ENCODE data around the gene GNB1L. TPM values are rescaled to one million over a fixed set of nuclear protein-coding genes. Genes with fewer than 3 reads are reported as not detected.

Gene GNB1L
- polyA plus RNA-seq, 1 donor: 4.4 TPM

DNA sequence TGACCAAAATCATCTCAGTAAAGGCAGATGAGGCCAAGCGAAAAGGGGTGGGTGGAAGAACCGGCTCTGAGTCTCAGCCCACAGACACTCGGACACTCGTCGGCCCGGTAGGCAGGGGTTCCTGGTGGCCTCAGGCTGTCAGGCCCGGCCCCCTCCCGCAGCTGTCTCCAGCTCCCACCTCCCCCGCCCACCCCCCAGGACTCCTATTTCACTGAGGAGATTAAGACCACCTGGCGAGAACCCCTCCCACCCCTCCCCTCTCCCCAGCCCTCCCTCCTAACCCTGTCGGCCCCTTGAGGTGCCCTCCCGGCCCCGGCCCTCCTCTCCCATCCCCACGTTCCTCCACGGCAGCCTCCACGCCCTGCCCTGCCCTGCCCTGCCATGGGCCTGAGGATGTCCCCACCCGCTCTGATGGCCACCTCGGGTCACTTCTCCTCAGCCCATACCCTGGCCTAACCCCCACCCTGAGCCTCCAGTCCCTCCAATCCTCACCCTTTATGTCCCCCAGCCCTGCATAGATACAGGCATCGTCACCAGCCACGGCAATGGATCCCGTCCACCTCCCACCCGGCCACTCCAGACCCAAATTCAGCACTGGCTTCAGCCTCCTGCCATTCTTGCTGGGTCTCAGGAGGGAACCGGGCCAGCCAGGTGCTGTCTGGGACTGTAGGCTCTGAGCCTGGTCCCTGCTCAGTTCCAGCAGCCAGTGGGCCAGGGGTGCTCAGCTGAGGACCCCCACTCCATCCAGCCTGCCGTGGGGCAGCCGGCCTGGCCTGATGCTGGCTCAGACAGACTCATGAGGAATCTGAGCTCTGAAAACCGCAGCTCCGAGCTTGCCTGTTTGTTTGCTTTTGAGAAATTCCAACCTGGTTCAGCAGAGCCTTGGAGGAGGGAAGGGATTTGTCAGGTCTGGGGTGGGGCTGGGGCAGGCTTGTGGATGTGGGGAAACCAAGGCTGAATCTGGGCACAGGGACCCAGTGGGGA is 103.9 kb downstream of the GNB1L start:
- no peak for DNase-seq
- H3K27me3 ChIP-seq (ENCODE audit: control insufficient read depth, insufficient read depth, low read length): peaks cover 71% of the 10 kb centered on the region
- no peak overlapping the region for H3K27ac ChIP-seq (ENCODE audit: low read length)
- no peaks in the 10 kb centered on the region for H3K36me3 ChIP-seq (ENCODE audit: control insufficient read depth, insufficient read depth, low read length)
- no peaks in the 10 kb centered on the region for H3K4me1 ChIP-seq (ENCODE audit: control insufficient read depth, insufficient read depth, low read length)
- no peaks in the 10 kb centered on the region for H3K9me3 ChIP-seq (ENCODE audit: control insufficient read depth, low read depth, low read length)
- no CpG with 5 or more reads among the region's 27 CpGs for WGBS (ENCODE audit: insufficient coverage, low lambda C conversion rate)
- H3K4me3 ChIP-seq (ENCODE audit: low read length): no peak overlapping the region

DNA sequence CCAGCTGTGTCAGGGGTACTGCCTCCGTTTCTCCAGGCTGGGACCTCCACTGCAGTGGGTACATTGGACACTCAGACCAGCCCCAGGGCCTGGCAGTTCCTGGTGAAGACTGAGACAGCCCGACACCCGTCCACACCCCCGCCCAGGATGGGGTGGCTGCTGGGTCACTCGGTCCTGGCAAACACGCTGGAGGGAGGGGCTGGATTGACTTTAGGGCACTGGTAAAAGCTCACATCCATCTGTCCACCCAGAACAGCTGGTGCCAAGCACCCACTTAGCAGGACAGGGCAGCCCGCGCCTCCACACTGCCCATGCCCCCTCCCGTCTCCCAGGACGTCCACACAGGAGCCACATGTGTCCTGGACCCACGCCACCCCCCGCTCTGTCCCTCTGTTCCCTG is 104.8 kb downstream of the GNB1L start:
- peaks cover 61% of the 10 kb centered on the region for H3K27me3 ChIP-seq (ENCODE audit: control insufficient read depth, insufficient read depth, low read length)
- H3K4me1 ChIP-seq (ENCODE audit: control insufficient read depth, insufficient read depth, low read length): no peaks in the 10 kb centered on the region
- H3K4me3 ChIP-seq (ENCODE audit: low read length): no peak overlapping the region
- DNase-seq: no peak
- H3K9me3 ChIP-seq (ENCODE audit: control insufficient read depth, low read depth, low read length): no peaks in the 10 kb centered on the region
- H3K27ac ChIP-seq (ENCODE audit: low read length): no peak overlapping the region
- H3K36me3 ChIP-seq (ENCODE audit: control insufficient read depth, insufficient read depth, low read length): no peaks in the 10 kb centered on the region
- WGBS (ENCODE audit: insufficient coverage, low lambda C conversion rate): no CpG with 5 or more reads among the region's 12 CpGs

DNA sequence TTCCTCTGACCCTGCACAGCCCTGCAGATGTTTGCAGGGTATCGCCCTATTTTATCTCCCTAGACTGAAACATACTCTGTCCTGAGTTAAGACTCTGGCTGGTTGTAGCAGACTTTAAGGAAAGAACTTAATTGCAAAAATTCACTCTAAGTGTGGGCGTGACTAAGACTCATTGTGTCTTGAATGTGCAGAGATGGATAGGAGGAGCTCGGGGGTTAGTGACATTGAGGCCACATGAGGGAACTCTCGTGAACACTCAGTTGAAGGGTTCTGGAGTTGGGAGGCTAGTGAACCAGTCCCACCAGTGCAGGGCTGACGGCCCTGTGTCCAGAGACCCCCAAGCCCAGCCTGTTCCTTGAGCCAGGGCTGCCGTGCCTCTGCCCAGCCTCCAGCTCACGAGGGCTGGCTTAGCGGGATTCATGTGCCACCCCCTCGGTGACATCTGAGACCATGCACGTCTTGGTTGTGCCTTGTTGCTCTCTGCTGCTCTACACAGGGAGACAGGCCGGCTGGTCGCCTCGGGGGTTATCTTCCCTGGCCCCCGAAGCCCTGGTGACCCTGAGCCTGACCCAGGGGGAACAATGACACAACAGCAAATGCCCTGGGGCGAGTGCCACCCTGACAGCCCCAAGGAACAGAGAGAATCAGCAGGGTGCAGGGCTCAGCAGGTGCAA is 105.5 kb downstream of the GNB1L start:
- no CpG with 5 or more reads among the region's 15 CpGs for WGBS (ENCODE audit: insufficient coverage, low lambda C conversion rate)
- H3K36me3 ChIP-seq (ENCODE audit: control insufficient read depth, insufficient read depth, low read length): no peaks in the 10 kb centered on the region
- no peak for DNase-seq
- no peak overlapping the region for H3K4me3 ChIP-seq (ENCODE audit: low read length)
- peaks cover 54% of the 10 kb centered on the region for H3K27me3 ChIP-seq (ENCODE audit: control insufficient read depth, insufficient read depth, low read length)
- H3K4me1 ChIP-seq (ENCODE audit: control insufficient read depth, insufficient read depth, low read length): no peaks in the 10 kb centered on the region
- H3K9me3 ChIP-seq (ENCODE audit: control insufficient read depth, low read depth, low read length): no peaks in the 10 kb centered on the region
- H3K27ac ChIP-seq (ENCODE audit: low read length): no peak overlapping the region

DNA sequence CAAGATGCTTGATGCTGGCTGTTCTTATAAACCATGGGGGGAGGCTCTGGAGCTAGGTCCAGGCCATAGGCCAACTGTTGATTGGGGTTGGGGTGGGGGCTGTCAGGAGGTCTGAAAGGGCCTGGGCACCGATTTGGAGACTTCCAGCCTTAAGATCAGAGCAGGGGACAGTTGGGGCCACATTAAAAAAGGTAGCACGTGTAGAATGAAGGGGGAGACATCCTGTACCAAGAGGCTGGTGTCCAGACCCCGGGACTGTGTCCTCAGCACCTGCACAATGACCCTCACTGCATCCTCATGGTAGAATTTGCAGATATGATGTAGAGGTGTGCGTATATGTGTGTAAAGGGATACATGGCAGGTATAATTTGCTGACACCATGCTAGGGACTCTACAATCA is 106.5 kb downstream of the GNB1L start:
- WGBS (ENCODE audit: insufficient coverage, low lambda C conversion rate): no CpG with 5 or more reads among the region's 4 CpGs
- no peaks in the 10 kb centered on the region for H3K36me3 ChIP-seq (ENCODE audit: control insufficient read depth, insufficient read depth, low read length)
- peaks cover 44% of the 10 kb centered on the region for H3K27me3 ChIP-seq (ENCODE audit: control insufficient read depth, insufficient read depth, low read length)

DNA sequence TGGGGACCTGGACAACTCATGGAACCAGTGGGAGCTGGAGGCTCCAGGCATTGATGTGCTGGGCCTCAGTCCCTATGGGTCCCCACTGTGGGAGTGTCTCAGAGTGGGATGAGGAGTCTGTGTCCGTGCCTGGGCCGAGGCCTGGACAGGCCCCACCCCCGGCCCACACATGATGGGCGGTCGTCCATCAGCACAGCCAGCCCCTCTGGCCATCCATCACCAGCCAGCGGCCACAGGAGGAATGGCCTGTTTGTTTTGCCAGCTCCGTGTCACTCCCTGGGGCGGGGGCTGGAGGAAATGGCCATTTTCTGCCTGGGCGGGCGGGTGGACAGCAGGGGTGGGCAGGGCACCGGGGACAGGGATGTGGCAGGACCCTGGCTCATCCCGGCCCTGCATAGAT is 107.1 kb downstream of the GNB1L start:
- WGBS (ENCODE audit: insufficient coverage, low lambda C conversion rate): no CpG with 5 or more reads among the region's 12 CpGs
- DNase-seq: no peak
- Histone ChIP-seq H3K4me1 (ENCODE audit: control insufficient read depth, insufficient read depth, low read length) (no peaks in the 10 kb centered on the region), H3K4me3 (ENCODE audit: low read length) (no peak overlapping the region), H3K27me3 (ENCODE audit: control insufficient read depth, insufficient read depth, low read length) (peaks cover 38% of the 10 kb centered on the region), H3K36me3 (ENCODE audit: control insufficient read depth, insufficient read depth, low read length) (no peaks in the 10 kb centered on the region), H3K27ac (ENCODE audit: low read length) (no peak overlapping the region), H3K9me3 (ENCODE audit: control insufficient read depth, low read depth, low read length) (no peaks in the 10 kb centered on the region)

More for the DNA sequence above, 106.5 kb downstream of the GNB1L start:
- Histone ChIP-seq H3K27ac (ENCODE audit: low read length) (no peak overlapping the region), H3K4me1 (ENCODE audit: control insufficient read depth, insufficient read depth, low read length) (no peaks in the 10 kb centered on the region), H3K4me3 (ENCODE audit: low read length) (no peak overlapping the region), H3K9me3 (ENCODE audit: control insufficient read depth, low read depth, low read length) (no peaks in the 10 kb centered on the region)
- no peak for DNase-seq

DNA sequence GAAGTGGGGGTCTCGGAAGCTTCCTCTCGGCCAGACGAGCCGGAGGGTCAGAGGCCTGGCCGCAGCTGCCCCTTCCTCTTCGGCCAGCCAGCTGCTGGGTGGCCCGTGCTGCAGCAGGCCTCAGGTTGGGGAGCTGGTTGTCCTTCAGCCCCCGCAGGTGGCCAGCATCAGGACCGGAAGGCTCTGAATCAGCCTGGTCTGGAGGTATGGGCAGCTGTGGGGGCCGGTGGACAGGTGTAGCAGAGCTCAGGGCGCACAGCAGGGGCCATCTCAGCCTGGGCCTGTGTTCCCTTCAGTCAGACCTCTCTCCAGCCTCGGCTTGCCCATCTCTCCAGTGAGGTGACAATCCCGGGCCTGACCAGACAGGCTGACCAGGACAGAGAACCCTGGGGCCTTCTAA is 107.9 kb downstream of the GNB1L start:
- Histone ChIP-seq H3K4me1 (ENCODE audit: control insufficient read depth, insufficient read depth, low read length) (no peaks in the 10 kb centered on the region), H3K4me3 (ENCODE audit: low read length) (no peak overlapping the region), H3K27me3 (ENCODE audit: control insufficient read depth, insufficient read depth, low read length) (peaks cover 30% of the 10 kb centered on the region), H3K27ac (ENCODE audit: low read length) (no peak overlapping the region), H3K9me3 (ENCODE audit: control insufficient read depth, low read depth, low read length) (no peaks in the 10 kb centered on the region), H3K36me3 (ENCODE audit: control insufficient read depth, insufficient read depth, low read length) (no peaks in the 10 kb centered on the region)
- DNase-seq: no peak
- no CpG with 5 or more reads among the region's 13 CpGs for WGBS (ENCODE audit: insufficient coverage, low lambda C conversion rate)

DNA sequence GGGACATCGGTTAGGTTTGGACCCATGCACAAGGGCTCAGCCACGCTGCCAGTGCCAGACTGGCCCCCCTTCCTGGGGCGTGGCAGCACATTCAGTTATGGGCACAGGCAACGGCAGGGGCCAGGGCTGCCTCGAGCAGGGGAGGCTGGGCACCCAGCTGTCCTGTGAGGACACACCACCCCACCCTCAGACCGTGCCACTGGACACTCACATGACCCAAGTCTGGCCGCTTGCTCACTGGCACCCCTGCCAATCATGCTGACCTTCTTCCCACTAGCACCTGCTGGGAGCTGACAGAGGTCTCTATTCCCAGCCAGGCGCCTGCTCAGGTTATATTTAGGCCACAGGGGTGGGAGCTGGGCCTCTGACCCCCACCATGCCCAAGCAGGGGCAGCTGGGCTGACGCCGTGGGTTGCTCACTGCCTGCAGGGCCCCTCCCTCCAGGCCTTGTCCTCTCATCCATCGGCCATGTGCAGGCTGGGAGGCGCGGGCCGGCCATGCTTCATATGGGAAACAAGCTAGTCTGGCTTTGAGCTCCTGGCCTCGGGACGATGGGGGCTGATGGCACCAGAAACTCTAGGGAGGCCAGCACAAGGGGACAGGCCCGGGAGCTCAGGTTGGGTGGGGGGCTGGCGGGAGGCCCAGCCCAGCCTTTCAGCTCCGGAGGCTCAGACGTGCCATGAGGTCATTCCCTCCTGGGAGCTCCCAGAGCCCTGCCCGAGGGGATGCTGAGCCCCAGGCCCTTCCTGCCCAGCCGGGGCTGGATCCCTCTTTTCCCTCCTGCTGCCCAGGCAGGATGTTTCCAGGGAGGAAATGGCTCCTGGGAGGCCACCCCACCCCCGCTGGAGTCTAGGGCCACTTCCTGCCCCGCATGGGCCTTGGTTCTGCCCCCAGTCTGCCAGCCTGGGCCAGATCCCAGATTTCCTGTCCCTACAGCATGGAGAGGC is 109.2 kb downstream of the GNB1L start:
- no peaks in the 10 kb centered on the region for H3K9me3 ChIP-seq (ENCODE audit: control insufficient read depth, low read depth, low read length)
- no CpG with 5 or more reads among the region's 24 CpGs for WGBS (ENCODE audit: insufficient coverage, low lambda C conversion rate)
- no peak for DNase-seq
- peaks cover 20% of the 10 kb centered on the region for H3K27me3 ChIP-seq (ENCODE audit: control insufficient read depth, insufficient read depth, low read length)
- no peak overlapping the region for H3K27ac ChIP-seq (ENCODE audit: low read length)
- H3K4me3 ChIP-seq (ENCODE audit: low read length): no peak overlapping the region
- H3K4me1 ChIP-seq (ENCODE audit: control insufficient read depth, insufficient read depth, low read length): no peaks in the 10 kb centered on the region
- H3K36me3 ChIP-seq (ENCODE audit: control insufficient read depth, insufficient read depth, low read length): no peaks in the 10 kb centered on the region

DNA sequence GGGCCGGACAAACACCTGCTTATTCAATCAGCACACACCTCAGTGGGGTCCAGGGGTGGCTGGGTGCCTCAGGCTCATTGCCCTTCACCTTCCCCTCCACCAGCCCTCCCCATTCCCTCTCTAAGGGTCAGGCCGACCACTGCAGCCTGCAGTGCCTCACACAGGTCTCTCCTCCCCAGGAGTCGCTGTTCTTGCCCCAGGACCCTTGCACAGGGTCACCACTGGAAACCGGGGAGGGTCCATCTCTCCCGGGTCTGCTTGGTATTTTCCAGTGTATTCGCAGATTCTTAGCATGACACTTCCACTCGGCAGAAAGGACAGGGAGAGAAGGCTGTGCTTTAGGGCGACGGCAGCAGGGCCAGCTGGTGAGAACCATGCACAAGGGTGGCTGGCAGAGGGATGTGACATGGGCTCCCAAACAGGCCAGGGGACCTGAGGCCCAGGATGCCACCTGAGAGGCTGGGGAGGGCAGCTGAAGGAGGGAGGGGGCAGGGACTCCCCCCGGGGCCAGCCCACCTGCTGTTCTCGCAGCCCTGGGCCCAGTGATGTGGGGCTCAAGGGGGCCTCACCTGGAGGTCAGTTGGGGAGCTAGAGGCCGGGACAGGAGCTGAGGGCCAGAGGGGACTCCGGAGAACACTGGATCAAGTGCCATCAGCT is 110.2 kb downstream of the GNB1L start:
- Histone ChIP-seq H3K27me3 (ENCODE audit: control insufficient read depth, insufficient read depth, low read length) (peaks cover 11% of the 10 kb centered on the region), H3K9me3 (ENCODE audit: control insufficient read depth, low read depth, low read length) (no peaks in the 10 kb centered on the region), H3K4me3 (ENCODE audit: low read length) (no peak overlapping the region), H3K27ac (ENCODE audit: low read length) (no peak overlapping the region), H3K4me1 (ENCODE audit: control insufficient read depth, insufficient read depth, low read length) (no peaks in the 10 kb centered on the region), H3K36me3 (ENCODE audit: control insufficient read depth, insufficient read depth, low read length) (no peaks in the 10 kb centered on the region)
- WGBS (ENCODE audit: insufficient coverage, low lambda C conversion rate): no CpG with 5 or more reads among the region's 13 CpGs
- DNase-seq: no peak

DNA sequence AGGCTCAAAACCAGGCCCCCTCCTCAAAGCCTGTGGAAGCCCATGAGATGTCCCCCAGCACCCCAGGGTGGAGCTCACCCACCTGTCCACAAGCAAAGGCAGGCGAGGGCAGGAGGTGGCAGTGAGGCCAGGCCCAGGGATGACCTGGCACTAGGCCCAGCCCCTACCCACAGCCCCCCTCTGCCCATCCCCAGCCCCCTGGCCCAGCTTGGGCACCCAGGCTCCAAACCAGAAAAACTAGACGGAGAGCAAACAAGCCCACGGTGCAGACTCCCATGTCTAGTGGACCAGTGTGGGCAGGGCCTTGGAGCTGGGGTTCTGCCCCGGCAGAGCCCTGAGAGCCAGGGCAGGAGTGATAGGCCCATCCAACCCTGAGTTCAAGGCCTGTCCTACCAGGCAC is 111.0 kb downstream of the GNB1L start:
- Histone ChIP-seq H3K4me3 (ENCODE audit: low read length) (no peak overlapping the region), H3K4me1 (ENCODE audit: control insufficient read depth, insufficient read depth, low read length) (no peaks in the 10 kb centered on the region), H3K27ac (ENCODE audit: low read length) (no peak overlapping the region), H3K27me3 (ENCODE audit: control insufficient read depth, insufficient read depth, low read length) (peaks cover 5% of the 10 kb centered on the region), H3K9me3 (ENCODE audit: control insufficient read depth, low read depth, low read length) (no peaks in the 10 kb centered on the region), H3K36me3 (ENCODE audit: control insufficient read depth, insufficient read depth, low read length) (no peaks in the 10 kb centered on the region)
- no CpG with 5 or more reads among the region's 4 CpGs for WGBS (ENCODE audit: insufficient coverage, low lambda C conversion rate)
- no peak for DNase-seq
